ENCODE measurements around the gene LRR1. TPM values are rescaled to one million over a fixed set of nuclear protein-coding genes. Genes with fewer than 3 reads are reported as not detected.
A peak's percentile ranks its signal among the peaks of the same experiment; 100 is the strongest.

LRR1 gene
- 7.3 TPM for polyA plus RNA-seq (2012; ENCODE audit: insufficient read depth, insufficient read length, low read depth)

GRCh38 chr14:49598485-49599300 is at the start of gene LRR1:
LRR1 (plus strand) TSS chr14:49598940; CDS start chr14:49599021, 81 bp downstream.
- H3K27me3 ChIP-seq = no peaks in the 10 kb centered on the region
- no peak for TF ChIP-seq CTCF (IDR thresholded peaks at IDR 0.05; ENCODE audit: low read depth, low read length)
- peaks cover 10% of the 10 kb centered on the region for H3K36me3 ChIP-seq
- peak within 1 kb of the TSS; percentile 100 for H3K4me3 ChIP-seq (ENCODE audit: low read depth, low read length)
- no peaks in the 10 kb centered on the region for H3K4me1 ChIP-seq
- H3K9me3 ChIP-seq = no peaks in the 10 kb centered on the region
- DNase-seq = peak; percentile 89

- no peaks in the 10 kb centered on the region for H3K36me3 ChIP-seq
- H3K27me3 ChIP-seq = no peaks in the 10 kb centered on the region
- no peak for DNase-seq
- H3K4me3 ChIP-seq (ENCODE audit: low read depth, low read length) = no peak overlapping the region
- H3K9me3 ChIP-seq = no peaks in the 10 kb centered on the region
- peaks cover 5% of the 10 kb centered on the region for H3K4me1 ChIP-seq
- TF ChIP-seq CTCF (IDR thresholded peaks at IDR 0.05; ENCODE audit: low read depth, low read length) = no peak
Observed at GRCh38 chr14:49549446-49549845, 49.3 kb upstream of the LRR1 start.

GRCh38 chr14:49549881-49550280 is 48.9 kb upstream of the LRR1 start:
- peaks cover 5% of the 10 kb centered on the region for H3K4me1 ChIP-seq
- no peaks in the 10 kb centered on the region for H3K27me3 ChIP-seq
- TF ChIP-seq CTCF (IDR thresholded peaks at IDR 0.05; ENCODE audit: low read depth, low read length) = no peak
- DNase-seq = no peak
- H3K36me3 ChIP-seq = no peaks in the 10 kb centered on the region
- H3K4me3 ChIP-seq (ENCODE audit: low read depth, low read length) = no peak overlapping the region
- H3K9me3 ChIP-seq = no peaks in the 10 kb centered on the region

- H3K9me3 ChIP-seq = no peaks in the 10 kb centered on the region
- H3K27me3 ChIP-seq = no peaks in the 10 kb centered on the region
- DNase-seq = no peak
- peak; percentile 24 for TF ChIP-seq CTCF (IDR thresholded peaks at IDR 0.05; ENCODE audit: low read depth, low read length)
- H3K36me3 ChIP-seq = no peaks in the 10 kb centered on the region
- no peak overlapping the region for H3K4me3 ChIP-seq (ENCODE audit: low read depth, low read length)
- H3K4me1 ChIP-seq = peaks cover 5% of the 10 kb centered on the region
Observed at GRCh38 chr14:49550286-49551184, 48.2 kb upstream of the LRR1 start.

- Histone ChIP-seq H3K4me1 (peaks cover 5% of the 10 kb centered on the region), H3K9me3 (no peaks in the 10 kb centered on the region), H3K36me3 (no peaks in the 10 kb centered on the region), H3K4me3 (ENCODE audit: low read depth, low read length) (no peak overlapping the region), H3K27me3 (no peaks in the 10 kb centered on the region)
- no peak for TF ChIP-seq CTCF (IDR thresholded peaks at IDR 0.05; ENCODE audit: low read depth, low read length)
- DNase-seq = no peak
Observed at GRCh38 chr14:49551569-49551968, 47.2 kb upstream of the LRR1 start.
